DND-41 (cell line): ENCODE results near the gene RDH8.

Experiments
- ATAC-seq: fragments of 200-7000 bp; cut with Tn5 transposase; 3 replicates; pipeline ENCODE4 v1.9.1; 2021; ENCODE audit warnings: low read depth; ENCODE audit not compliant: insufficient read depth
- DNase-seq: peaks from one replicate; pipeline ENCODE4 v3.0.0-alpha.2; 2020
- H2AFZ ChIP-seq: 2 replicates; pipeline ENCODE4 v1.6.0; 2012; ENCODE audit warnings: low read depth, low read length
- H3K27ac ChIP-seq: 2 replicates; pipeline ENCODE4 v1.5.1; 2012; ENCODE audit warnings: low read length, inconsistent platforms
- H3K27me3 ChIP-seq: fragments of 200-600 bp; sonication (generic); 2 replicates; pipeline ENCODE4 v1.6.0; 2012; ENCODE audit warnings: low read length, mild to moderate bottlenecking, inconsistent platforms; ENCODE audit not compliant: insufficient read depth, poor library complexity
- H3K36me3 ChIP-seq: 2 replicates; pipeline ENCODE4 v1.5.1; 2012; ENCODE audit warnings: low read length, inconsistent platforms; ENCODE audit not compliant: insufficient read depth
- H3K4me1 ChIP-seq: 2 replicates; pipeline ENCODE4 v1.5.1; 2012; ENCODE audit warnings: mild to moderate bottlenecking, low read length; ENCODE audit not compliant: insufficient read depth
- H3K4me2 ChIP-seq: 2 replicates; pipeline ENCODE4 v1.6.0; 2012; ENCODE audit warnings: mild to moderate bottlenecking, moderate library complexity, low read length, inconsistent platforms; ENCODE audit not compliant: insufficient read depth
- H3K4me3 ChIP-seq, 2 experiments: fragments of 200-600 bp in 1 of 2; shearing (Covaris generic) in 1 of 2; 2 replicates each; pipeline ENCODE4 v1.5.1; 2012 to 2016; ENCODE audit warnings: inconsistent platforms in 2 of 2, low read length in 2 of 2, mild to moderate bottlenecking in 2 of 2, low read depth in 1 of 2, moderate library complexity in 1 of 2
- H3K79me2 ChIP-seq: 2 replicates; pipeline ENCODE4 v1.6.0; 2012; ENCODE audit warnings: low read length, inconsistent platforms; ENCODE audit not compliant: insufficient read depth
- H3K9ac ChIP-seq: 2 replicates; pipeline ENCODE4 v1.6.0; 2012; ENCODE audit warnings: low read depth, mild to moderate bottlenecking, inconsistent platforms, low read length, moderate library complexity
- H3K9me3 ChIP-seq: 2 replicates; pipeline ENCODE4 v1.5.1; 2012; ENCODE audit warnings: low read length, moderate library complexity, mild to moderate bottlenecking, inconsistent platforms; ENCODE audit not compliant: insufficient read depth, severe bottlenecking
- H4K20me1 ChIP-seq: 2 replicates; pipeline ENCODE4 v1.6.0; 2012; ENCODE audit warnings: low read length; ENCODE audit not compliant: insufficient read depth
- EZH2 ChIP-seq: IDR thresholded peaks from 3 replicates; pipeline ENCODE4 v1.6.1; 2012; ENCODE audit warnings: borderline replicate concordance, low read depth, mild to moderate bottlenecking, moderate library complexity, low read length, inconsistent platforms; ENCODE audit not compliant: severe bottlenecking
- TF ChIP-seq, protein P1 (sequence below): IDR thresholded peaks from 2 replicates; pipeline ENCODE4 v1.5.1; 2012; ENCODE audit warnings: borderline replicate concordance, low read length, moderate library complexity, mild to moderate bottlenecking; ENCODE audit not compliant: poor library complexity, severe bottlenecking; ENCODE audit errors: extremely low read depth

RDH8 gene

DNA sequence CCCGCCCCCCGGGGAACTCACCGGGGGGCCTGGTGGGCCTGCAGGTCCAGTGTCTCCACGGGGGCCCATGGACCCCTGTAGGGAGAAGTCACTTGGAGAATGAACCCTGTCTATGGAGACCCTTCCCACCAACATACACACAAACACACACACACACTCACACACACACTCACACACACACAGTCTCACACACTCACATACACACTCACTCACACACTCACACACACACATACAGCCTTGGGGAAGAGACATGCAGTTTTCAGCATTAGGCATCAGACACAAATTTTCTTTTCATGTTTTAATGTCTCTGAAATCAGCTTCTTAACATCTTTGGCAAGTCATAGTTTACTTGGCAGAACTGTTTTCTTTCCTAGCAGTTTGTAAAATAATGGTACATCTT is 46.0 kb upstream of the RDH8 start:
- no peaks in the 10 kb centered on the region for H3K4me1 ChIP-seq
- H3K79me2 ChIP-seq: no peaks in the 10 kb centered on the region
- no peaks in the 10 kb centered on the region for H3K27me3 ChIP-seq
- H3K9ac ChIP-seq: no peak overlapping the region
- H3K36me3 ChIP-seq: no peaks in the 10 kb centered on the region
- H2AFZ ChIP-seq: no peak overlapping the region
- H3K9me3 ChIP-seq: no peaks in the 10 kb centered on the region
- no peaks in the 10 kb centered on the region for H4K20me1 ChIP-seq
- H3K4me3 ChIP-seq: no peak overlapping the region
- no peak for DNase-seq
- no peak overlapping the region for H3K27ac ChIP-seq
- H3K4me2 ChIP-seq: no peak overlapping the region
- no peak for TF ChIP-seq EZH2
- TF ChIP-seq, protein P1, sequence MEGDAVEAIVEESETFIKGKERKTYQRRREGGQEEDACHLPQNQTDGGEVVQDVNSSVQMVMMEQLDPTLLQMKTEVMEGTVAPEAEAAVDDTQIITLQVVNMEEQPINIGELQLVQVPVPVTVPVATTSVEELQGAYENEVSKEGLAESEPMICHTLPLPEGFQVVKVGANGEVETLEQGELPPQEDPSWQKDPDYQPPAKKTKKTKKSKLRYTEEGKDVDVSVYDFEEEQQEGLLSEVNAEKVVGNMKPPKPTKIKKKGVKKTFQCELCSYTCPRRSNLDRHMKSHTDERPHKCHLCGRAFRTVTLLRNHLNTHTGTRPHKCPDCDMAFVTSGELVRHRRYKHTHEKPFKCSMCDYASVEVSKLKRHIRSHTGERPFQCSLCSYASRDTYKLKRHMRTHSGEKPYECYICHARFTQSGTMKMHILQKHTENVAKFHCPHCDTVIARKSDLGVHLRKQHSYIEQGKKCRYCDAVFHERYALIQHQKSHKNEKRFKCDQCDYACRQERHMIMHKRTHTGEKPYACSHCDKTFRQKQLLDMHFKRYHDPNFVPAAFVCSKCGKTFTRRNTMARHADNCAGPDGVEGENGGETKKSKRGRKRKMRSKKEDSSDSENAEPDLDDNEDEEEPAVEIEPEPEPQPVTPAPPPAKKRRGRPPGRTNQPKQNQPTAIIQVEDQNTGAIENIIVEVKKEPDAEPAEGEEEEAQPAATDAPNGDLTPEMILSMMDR: no peak
- no peak for ATAC-seq

DNA sequence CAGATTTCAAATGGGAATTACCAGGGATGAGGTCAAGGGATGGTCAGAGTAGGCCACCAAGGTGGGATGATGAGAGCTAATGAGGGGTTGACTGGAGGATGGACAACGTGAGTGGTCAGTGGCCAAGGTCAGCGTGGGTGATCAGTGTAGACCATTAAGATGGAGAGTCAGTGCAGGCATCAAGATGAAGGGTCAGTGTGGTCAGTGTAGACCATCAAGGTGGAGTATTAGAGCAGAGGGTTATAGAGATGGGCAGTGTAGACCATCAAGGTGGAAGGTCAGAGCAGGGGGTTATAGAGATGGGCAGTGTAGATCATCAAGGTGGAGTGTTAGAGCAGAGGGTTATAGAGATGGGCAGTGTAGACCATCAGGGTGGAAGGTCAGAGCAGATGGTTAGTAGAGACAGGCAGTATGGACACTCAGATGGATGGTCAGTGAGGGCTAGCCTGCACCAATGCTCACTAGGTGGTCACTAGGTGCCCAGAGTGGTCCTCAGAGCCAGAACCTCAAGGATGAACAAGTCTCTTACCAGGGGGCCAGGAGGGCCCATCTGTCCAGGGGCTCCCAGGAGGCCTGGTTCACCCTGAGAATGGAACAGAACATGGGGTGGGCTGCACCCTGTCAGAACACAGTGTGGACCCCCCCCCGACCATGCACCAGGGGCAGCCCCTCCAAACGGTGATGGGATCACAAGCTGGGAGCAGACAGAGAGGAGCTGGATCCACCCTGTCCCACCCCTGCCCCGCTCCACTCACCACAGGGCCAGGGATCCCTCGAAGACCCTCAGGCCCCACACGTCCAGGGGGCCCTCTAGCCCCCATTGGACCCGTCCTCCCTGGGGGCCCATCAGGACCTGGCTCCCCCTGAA is 44.2 kb upstream of the RDH8 start:
- H3K27me3 ChIP-seq: no peaks in the 10 kb centered on the region
- no peaks in the 10 kb centered on the region for H3K9me3 ChIP-seq
- H3K9ac ChIP-seq: no peak overlapping the region
- no peaks in the 10 kb centered on the region for H4K20me1 ChIP-seq
- TF ChIP-seq EZH2: no peak
- TF ChIP-seq, protein P1: no peak
- H3K4me3 ChIP-seq: no peak overlapping the region
- no peaks in the 10 kb centered on the region for H3K36me3 ChIP-seq
- no peak overlapping the region for H3K27ac ChIP-seq
- ATAC-seq (no peak), DNase-seq (no peak)
- no peaks in the 10 kb centered on the region for H3K79me2 ChIP-seq
- H3K4me1 ChIP-seq: no peaks in the 10 kb centered on the region
- H2AFZ ChIP-seq: no peak overlapping the region
- H3K4me2 ChIP-seq: no peak overlapping the region

DNA sequence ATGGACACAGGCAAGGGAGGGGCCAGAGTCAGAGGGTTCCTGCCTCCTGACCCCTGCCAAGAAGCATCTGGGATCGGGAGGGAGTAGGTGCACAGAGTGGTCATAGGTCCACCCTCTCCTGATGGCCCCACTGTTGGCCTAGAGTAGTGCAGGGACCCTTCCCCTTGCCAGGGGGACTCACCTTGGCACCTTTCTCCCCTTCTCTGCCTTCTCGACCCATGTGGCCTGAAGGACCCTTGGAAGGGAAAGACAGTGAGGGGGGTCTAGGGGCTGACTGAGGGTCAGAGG is 43.7 kb upstream of the RDH8 start:
- Histone ChIP-seq H4K20me1 (no peaks in the 10 kb centered on the region), H3K27ac (no peak overlapping the region), H3K4me3 (no peak overlapping the region), H3K9ac (no peak overlapping the region), H3K79me2 (no peaks in the 10 kb centered on the region), H3K4me1 (no peaks in the 10 kb centered on the region), H3K9me3 (no peaks in the 10 kb centered on the region), H2AFZ (no peak overlapping the region), H3K27me3 (no peaks in the 10 kb centered on the region), H3K4me2 (no peak overlapping the region), H3K36me3 (no peaks in the 10 kb centered on the region)
- no peak for DNase-seq
- no peak for ATAC-seq
- TF ChIP-seq EZH2: no peak
- TF ChIP-seq, protein P1: no peak
